PC-9 (cell line): ENCODE measurements around the gene C3orf33. TPM values are rescaled to one million over a fixed set of nuclear protein-coding genes. Genes with fewer than 3 reads are reported as not detected.
A peak's percentile ranks its signal among the peaks of the same experiment; 100 is the strongest.

ENCODE experiments used
- BruUV-seq: library from RNA; stranded (reverse); fragments of 400-500 nt; replicated peaks from 2 replicates; lab custom pipeline; 2021; lab: Mats Ljungman, UMichigan
- CTCF ChIA-PET: fragments of 300-600 bp; sonication (Branson Sonifier 250); formaldehyde crosslinking; loops from one replicate; lab custom pipeline; 2022; ENCODE audit warnings: antibody characterized with exemption; lab: Charles Lee
- POLR2A ChIA-PET: fragments of 300-600 bp; sonication (Branson Sonifier 250); formaldehyde crosslinking; loops from one replicate; lab custom pipeline; 2022; ENCODE audit warnings: antibody characterized with exemption; ENCODE audit not compliant: unreplicated experiment; lab: Charles Lee
- DNase-seq, 2 experiments: peaks; one replicate each; pipeline versions ENCODE4 v3.0.0 to v3.0.0-alpha.2; 2015 to 2022; ENCODE audit warnings: mixed read lengths in 1 of 2
- H2AFZ ChIP-seq: fragments of 200-600 bp; sonication (generic); 2 replicates; pipeline ENCODE4 v1.8.1; 2017; ENCODE audit warnings: antibody characterized with exemption
- H3F3A ChIP-seq: fragments of 200-600 bp; sonication (generic); 2 replicates; pipeline ENCODE4 v1.8.1; 2017; ENCODE audit warnings: antibody characterized with exemption, mild to moderate bottlenecking, low read depth; ENCODE audit not compliant: insufficient read depth
- H3K27ac ChIP-seq: fragments of 200-600 bp; sonication (generic); 2 replicates; pipeline ENCODE4 v1.6.1; 2016; ENCODE audit warnings: mixed run types
- H3K27me3 ChIP-seq: fragments of 200-600 bp; sonication (generic); 2 replicates; pipeline ENCODE4 v1.6.1; 2016; ENCODE audit warnings: low read depth, mixed run types; ENCODE audit not compliant: insufficient read depth
- H3K36me3 ChIP-seq: fragments of 200-600 bp; sonication (generic); 2 replicates; pipeline ENCODE4 v1.6.1; 2016; ENCODE audit warnings: low read depth, mixed run types
- H3K4me1 ChIP-seq: fragments of 200-600 bp; sonication (generic); replicated peaks from 2 replicates; pipeline ENCODE4 v1.6.1; 2016; ENCODE audit warnings: mixed run types; ENCODE audit not compliant: insufficient read depth
- H3K4me2 ChIP-seq: fragments of 200-600 bp; sonication (generic); 2 replicates; pipeline ENCODE4 v1.6.1; 2017; ENCODE audit warnings: mixed run types
- H3K4me3 ChIP-seq: fragments of 200-600 bp; sonication (generic); 2 replicates; pipeline ENCODE4 v1.6.1; 2016; ENCODE audit warnings: mixed run types
- H3K79me2 ChIP-seq: fragments of 200-600 bp; sonication (generic); 2 replicates; pipeline ENCODE4 v1.6.1; 2017; ENCODE audit warnings: low read depth, mixed run types
- H3K9me2 ChIP-seq: fragments of 200-600 bp; sonication (generic); 2 replicates; pipeline ENCODE4 v1.8.1; 2017; ENCODE audit warnings: mild to moderate bottlenecking; ENCODE audit not compliant: insufficient read depth
- H3K9me3 ChIP-seq: fragments of 200-600 bp; sonication (generic); 2 replicates; pipeline ENCODE4 v1.8.1; 2016; ENCODE audit warnings: low read depth; ENCODE audit not compliant: insufficient read depth
- H4K20me1 ChIP-seq: fragments of 200-600 bp; sonication (generic); 2 replicates; pipeline ENCODE4 v1.8.1; 2017; ENCODE audit not compliant: insufficient read depth
- CTCF ChIP-seq: fragments of 200-600 bp; sonication (generic); conservative IDR thresholded peaks from 2 replicates; pipeline ENCODE4 v1.6.1; 2017; ENCODE audit warnings: mixed run types, antibody characterized with exemption, mild to moderate bottlenecking, moderate library complexity
- EZH2 ChIP-seq: fragments of 200-600 bp; sonication (generic); IDR thresholded peaks from 2 replicates; pipeline ENCODE4 v1.8.0; 2017; ENCODE audit warnings: antibody characterized with exemption, low read depth
- intact Hi-C: fragments of 100-400 bp; cut with micrococcal nuclease; formaldehyde crosslinking; loops from one replicate; pipeline ENCODE4 v1.10.0; 2022; ENCODE audit not compliant: unreplicated experiment
- total RNA-seq: library from RNA; stranded (reverse); gene quantifications from 2 replicates; pipeline ENCODE4 v1.2.3, GENCODE V29; 2021

The C3orf33 gene
- total RNA-seq, 1 experiment from 2014 or later = 1.1 TPM

DNA sequence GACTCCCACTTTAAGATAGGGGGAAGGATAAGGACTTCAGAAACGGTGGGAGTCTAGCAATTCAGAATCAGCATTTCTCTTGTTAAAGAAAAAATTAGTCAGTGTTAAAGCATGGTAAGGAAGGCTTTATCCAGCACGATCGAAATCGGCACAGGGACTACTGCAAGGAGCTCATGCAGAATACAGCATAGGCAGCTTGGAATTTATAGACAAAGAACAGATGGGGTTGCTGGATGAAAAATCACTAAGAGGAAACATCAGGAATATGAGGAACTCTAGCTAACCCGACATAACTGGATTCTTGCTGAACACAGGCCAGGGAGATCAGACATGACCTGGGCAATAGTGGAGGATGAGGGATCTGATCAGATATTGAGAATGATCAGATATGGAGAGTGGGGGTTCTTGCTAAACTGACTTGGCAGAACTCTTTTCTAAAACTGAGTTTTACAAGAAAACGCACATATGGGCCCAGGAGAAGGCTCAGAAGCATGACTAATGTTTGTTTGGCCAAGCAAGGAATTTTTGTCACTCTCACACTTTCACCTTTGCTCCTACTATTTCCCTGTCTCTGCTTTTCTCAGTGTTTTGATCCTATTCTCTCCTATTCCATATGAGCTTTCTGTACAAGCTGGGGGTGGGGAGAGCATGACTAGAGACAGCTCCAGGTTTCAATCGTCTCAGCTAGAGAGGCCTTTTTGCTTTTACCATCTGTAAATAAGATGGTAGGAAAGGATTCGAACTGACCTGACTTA is 57.3 kb downstream of the C3orf33 start:
- H2AFZ ChIP-seq = peak overlapping the region; percentile 34; the same call in 1 of the 2 replicates
- no peaks in the 10 kb centered on the region for H3K9me2 ChIP-seq
- no peak overlapping the region for H3K4me3 ChIP-seq
- CTCF ChIA-PET = no interaction called here
- H4K20me1 ChIP-seq = no peaks in the 10 kb centered on the region
- H3K36me3 ChIP-seq = no peaks in the 10 kb centered on the region
- no peaks in the 10 kb centered on the region for H3K27me3 ChIP-seq
- peaks cover 22% of the 10 kb centered on the region for H3K4me1 ChIP-seq
- H3K4me2 ChIP-seq = peak overlapping the region; percentile 50
- POLR2A ChIA-PET = interaction anchor here (0.7 kb wide), 1 partner anchor 1453 kb away, joined by 3 read pairs; no protein-coding TSS in a partner anchor
- H3K79me2 ChIP-seq = no peaks in the 10 kb centered on the region
- peaks cover 11% of the 10 kb centered on the region; the same call in 1 of the 2 replicates for H3F3A ChIP-seq
- H3K27ac ChIP-seq = peak overlapping the region; percentile 35; the same call in 1 of the 2 replicates
- TF ChIP-seq EZH2 = no peak
- no peak for TF ChIP-seq CTCF
- no TSS peak for BruUV-seq
- DNase-seq = peak in 1 of 2 experiments; percentile 64
- intact Hi-C loops = loop anchor here (10.0 kb wide), 1 partner anchor 56 kb away; the partner anchor contains the start of gene C3orf33
- no peaks in the 10 kb centered on the region for H3K9me3 ChIP-seq

- intact Hi-C loops = loop anchor here (10.0 kb wide), 1 partner anchor 57 kb away; the partner anchor contains the start of gene C3orf33
- no peaks in the 10 kb centered on the region for H3K27me3 ChIP-seq
- TF ChIP-seq CTCF (no peak), EZH2 (no peak)
These were observed 58.2 kb downstream of the C3orf33 start for GRCh38 chr3:155747946-155748290.

DNA sequence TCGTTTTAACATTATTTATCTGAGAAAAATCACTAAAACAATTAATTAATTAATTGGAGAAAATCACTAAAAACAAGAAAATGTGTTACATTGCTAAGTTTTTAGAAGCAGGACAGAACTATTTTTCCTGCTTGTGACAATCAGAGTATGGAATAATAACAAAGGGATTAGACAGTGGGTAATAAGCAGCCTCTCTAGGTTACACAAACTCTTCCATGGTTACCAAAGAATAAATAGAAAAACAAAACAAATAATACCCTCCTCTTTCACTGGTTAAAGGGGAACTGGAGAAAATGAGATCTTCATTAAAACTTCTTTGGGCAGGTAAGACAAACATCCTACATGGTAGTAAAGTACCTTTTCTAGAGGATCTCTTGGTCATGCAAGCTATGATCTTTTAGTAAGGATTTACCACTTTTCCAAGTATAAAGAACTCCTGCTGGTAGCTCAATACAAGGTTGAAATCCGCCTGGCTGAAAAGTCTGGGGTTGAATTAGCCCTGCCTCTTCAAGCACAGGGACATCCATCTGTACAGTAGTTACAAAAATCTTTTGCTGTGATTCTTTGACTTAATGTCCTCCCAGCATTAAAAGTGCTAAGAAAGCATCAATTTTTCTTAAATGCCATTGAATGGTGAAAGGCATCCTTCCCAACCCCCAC is 58.7 kb downstream of the C3orf33 start:
- Histone ChIP-seq H4K20me1 (no peaks in the 10 kb centered on the region), H3K79me2 (no peaks in the 10 kb centered on the region), H3K9me2 (no peaks in the 10 kb centered on the region), H3F3A (peaks cover 11% of the 10 kb centered on the region; the same call in 1 of the 2 replicates), H3K27me3 (no peaks in the 10 kb centered on the region), H3K4me3 (no peak overlapping the region), H2AFZ (no peak overlapping the region), H3K9me3 (no peaks in the 10 kb centered on the region), H3K27ac (no peak overlapping the region), H3K4me1 (peaks cover 28% of the 10 kb centered on the region), H3K36me3 (no peaks in the 10 kb centered on the region), H3K4me2 (no peak overlapping the region)
- BruUV-seq = no TSS peak
- CTCF ChIA-PET = no interaction called here
- intact Hi-C loops = loop anchor here (10.0 kb wide), 1 partner anchor 57 kb away; the partner anchor contains the start of gene C3orf33
- POLR2A ChIA-PET = no interaction called here
- TF ChIP-seq CTCF (no peak), EZH2 (no peak)
- DNase-seq = no peak

More at GRCh38 chr3:155747946-155748290, 58.2 kb downstream of the C3orf33 start:
- ChIA-PET POLR2A (no interaction called here), CTCF (no interaction called here)
- DNase-seq = no peak
- H2AFZ ChIP-seq = no peak overlapping the region
- H4K20me1 ChIP-seq = no peaks in the 10 kb centered on the region
- H3K4me2 ChIP-seq = no peak overlapping the region
- H3K27ac ChIP-seq = no peak overlapping the region
- H3K9me3 ChIP-seq = no peaks in the 10 kb centered on the region
- H3K4me1 ChIP-seq = peaks cover 28% of the 10 kb centered on the region
- H3K36me3 ChIP-seq = no peaks in the 10 kb centered on the region
- H3K79me2 ChIP-seq = no peaks in the 10 kb centered on the region
- BruUV-seq = no TSS peak
- no peak overlapping the region for H3K4me3 ChIP-seq
- H3F3A ChIP-seq = peaks cover 11% of the 10 kb centered on the region; the same call in 1 of the 2 replicates
- no peaks in the 10 kb centered on the region for H3K9me2 ChIP-seq
